NB4 (cell line): Measurements from ENCODE around the gene RGS3.

Source experiments
- CTCF ChIP-seq: IDR thresholded peaks from one replicate; pipeline ENCODE4 v1.5.1; 2012; ENCODE audit warnings: low read depth, low read length
- MAX ChIP-seq: IDR thresholded peaks from 2 replicates; pipeline ENCODE4 v1.6.1; 2011; ENCODE audit warnings: low read depth, low read length
- MYC ChIP-seq: IDR thresholded peaks from 2 replicates; pipeline ENCODE4 v1.6.1; 2011; ENCODE audit warnings: low read depth, low read length
- POLR2A ChIP-seq: IDR thresholded peaks from 2 replicates; pipeline ENCODE4 v1.6.1; 2011; ENCODE audit warnings: mild to moderate bottlenecking; ENCODE audit not compliant: insufficient read length; ENCODE audit errors: extremely low read depth

GRCh38 chr9:113540466-113540865 lies 76.9 kb downstream of the RGS3 start:
- no peak for TF ChIP-seq CTCF
- TF ChIP-seq POLR2A = no peak
- no peak for TF ChIP-seq MAX
- TF ChIP-seq MYC = no peak
